Stimulated activated CD8-positive, alpha-beta memory T cell treated with anti-CD3 and anti-CD28 coated beads, Interleukin-15, amount 100 ng/mL, for 48 hours (primary cell): ENCODE measurements around the gene TRAF2.
"Not testable (repeated sequence)": the region's sequence is repeated elsewhere in the genome, so short reads cannot be mapped to it uniquely, and the experiment has no call there.

Experiments used
- DNase-seq, 2 donors: peaks; one replicate each; pipeline ENCODE4 v3.0.0-alpha.2; 2020; ENCODE audit warnings: low read depth in 2 of 2

The TRAF2 gene

DNA sequence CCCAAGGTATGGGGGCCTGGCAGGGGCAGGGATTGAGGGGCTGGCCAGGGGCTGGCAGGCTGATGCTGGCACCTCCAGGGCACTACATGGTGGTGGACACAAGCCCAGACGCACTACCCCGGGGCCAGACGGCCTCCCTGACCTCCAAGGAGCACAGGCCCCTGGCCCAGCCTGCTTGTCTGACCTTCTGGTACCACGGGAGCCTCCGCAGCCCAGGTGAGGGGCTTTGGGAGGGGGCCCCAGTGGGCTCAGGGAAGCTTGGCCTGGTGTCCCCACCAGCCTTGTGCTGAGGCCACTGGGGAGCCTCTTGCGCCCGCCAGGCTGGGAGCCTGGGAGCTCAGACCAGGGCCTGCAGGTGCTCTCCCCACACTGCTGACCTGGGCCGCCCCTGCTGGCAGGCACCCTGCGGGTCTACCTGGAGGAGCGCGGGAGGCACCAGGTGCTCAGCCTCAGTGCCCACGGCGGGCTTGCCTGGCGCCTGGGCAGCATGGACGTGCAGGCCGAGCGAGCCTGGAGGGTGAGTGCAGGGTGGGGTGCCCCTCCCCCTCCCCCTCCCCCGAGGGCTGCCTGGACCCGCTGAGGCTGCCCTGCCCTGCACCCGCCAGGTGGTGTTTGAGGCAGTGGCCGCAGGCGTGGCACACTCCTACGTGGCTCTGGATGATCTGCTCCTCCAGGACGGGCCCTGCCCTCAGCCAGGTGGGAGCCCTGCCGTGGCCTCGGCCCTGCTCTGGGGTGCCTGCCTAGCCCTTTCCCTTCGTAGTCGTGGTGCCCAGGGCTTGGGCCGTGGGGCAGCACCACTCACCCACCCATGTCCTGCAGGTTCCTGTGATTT lies 28.5 kb upstream of the TRAF2 start:
- no peak for DNase-seq

DNA sequence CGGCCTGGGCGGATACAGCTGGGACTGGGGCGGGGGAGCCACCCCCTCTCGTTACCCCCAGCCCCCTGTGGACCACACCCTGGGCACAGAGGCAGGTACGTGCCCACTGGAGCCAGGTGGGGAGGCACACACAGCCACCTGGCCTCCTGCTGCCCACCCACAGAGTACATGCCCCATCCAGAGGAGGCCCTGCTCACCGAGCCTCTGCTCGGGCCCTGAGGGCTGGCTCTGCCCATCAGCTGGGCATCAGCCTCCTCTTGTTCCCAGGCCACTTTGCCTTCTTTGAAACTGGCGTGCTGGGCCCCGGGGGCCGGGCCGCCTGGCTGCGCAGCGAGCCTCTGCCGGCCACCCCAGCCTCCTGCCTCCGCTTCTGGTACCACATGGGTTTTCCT lies 27.9 kb upstream of the TRAF2 start:
- DNase-seq: no peak

DNA sequence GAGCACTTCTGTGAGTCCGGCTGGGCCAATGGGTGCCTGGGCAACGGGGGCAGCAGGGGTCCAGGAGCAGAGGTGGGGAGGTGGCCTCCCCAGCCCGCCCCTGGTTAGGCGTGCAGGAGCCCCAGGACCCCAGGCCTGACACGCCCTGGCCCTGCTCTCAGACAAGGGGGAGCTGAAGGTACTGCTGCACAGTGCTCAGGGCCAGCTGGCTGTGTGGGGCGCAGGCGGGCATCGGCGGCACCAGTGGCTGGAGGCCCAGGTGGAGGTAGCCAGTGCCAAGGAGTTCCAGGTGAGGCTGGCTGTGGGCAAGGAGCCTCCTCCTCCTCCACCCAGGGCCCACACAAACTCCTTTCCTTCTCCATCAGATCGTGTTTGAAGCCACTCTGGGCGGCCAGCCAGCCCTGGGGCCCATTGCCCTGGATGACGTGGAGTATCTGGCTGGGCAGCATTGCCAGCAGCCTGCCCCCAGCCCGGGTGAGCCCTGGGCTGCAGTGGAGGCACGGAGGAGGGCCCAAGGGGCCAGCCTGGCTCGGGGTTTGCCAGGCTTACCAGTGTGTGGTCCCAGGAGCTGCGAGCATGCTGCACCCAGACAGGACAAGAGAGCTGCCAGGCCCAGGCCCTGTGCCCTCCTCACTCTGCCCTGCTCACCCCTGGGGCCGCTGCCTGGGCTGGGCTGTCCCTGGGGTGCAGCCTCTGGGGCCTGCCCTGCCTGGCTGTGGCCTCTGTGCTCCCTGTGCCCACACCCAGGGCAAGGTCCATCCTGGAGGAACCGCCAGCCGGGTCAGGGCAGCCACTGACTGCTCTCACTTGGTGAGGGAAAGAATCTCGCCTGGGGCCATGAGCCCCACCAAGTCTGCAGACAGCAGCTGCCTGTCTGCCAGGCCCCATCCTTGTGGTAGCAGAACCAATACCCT lies 27.2 kb upstream of the TRAF2 start:
- no peak for DNase-seq

DNA sequence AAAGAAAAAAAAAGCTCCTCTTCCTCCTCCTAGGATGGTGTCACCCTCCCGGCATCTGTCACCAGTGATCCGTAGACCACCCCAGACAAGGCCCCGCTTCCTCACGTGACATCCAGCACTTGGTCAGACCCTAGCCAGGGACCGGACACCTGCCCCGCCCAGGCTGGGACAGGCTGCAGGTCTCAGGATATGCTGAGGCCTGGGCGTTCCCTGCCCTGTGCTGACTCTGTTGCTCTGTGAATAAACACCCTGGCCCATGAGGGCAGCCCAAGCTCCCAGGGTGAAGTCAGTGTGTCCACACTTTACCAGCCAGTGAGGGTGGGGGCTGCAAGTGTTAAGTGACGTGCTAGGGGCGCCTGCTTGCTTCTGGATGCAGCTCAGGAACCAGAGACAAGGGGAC lies 25.8 kb upstream of the TRAF2 start:
- no peak for DNase-seq

DNA sequence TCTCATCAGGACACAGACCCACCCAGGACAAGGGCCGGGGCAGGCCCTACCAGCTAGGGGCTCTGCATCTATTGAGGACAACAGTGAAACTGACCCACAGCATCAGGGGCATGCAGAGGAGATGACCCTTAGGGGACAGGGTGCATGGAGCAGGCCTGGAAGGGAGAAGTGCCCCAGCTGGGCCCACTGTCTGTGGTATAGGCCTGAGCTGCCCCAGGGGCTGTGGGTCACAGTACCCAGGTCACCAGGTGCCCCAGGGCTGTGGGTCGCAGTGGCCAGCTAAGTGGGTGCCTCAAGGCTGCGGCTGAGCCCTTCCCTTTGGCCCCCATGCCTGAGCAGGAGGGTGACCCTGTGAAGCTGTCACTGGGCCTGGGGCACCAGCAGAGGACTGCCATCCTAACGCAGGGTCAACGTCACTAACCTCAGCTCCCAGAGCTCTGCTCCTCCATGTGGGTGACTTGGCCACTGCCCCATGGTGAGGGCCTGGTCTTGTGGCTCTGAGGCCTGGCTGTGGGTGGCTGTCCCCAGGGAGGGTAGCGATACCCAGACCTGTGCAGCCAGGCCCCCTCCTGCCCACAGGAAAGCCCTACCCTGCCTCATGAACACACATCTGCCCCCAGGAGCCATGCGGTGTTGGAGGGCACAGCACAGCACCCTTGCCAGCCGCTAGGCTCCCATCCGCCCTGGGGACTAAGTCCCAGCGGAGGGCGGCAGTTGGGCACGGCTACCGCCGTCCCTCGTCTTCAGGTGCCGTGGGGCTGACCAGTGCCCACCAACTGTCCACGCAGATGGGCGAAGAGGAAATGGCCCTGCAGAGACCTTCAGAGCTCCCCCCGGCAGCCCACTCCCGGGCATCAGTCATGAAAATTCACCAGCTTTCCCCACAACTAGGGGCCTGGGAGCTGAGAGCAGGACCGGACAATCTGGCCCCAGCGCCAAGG lies 25.1 kb upstream of the TRAF2 start:
- DNase-seq: no peak

DNA sequence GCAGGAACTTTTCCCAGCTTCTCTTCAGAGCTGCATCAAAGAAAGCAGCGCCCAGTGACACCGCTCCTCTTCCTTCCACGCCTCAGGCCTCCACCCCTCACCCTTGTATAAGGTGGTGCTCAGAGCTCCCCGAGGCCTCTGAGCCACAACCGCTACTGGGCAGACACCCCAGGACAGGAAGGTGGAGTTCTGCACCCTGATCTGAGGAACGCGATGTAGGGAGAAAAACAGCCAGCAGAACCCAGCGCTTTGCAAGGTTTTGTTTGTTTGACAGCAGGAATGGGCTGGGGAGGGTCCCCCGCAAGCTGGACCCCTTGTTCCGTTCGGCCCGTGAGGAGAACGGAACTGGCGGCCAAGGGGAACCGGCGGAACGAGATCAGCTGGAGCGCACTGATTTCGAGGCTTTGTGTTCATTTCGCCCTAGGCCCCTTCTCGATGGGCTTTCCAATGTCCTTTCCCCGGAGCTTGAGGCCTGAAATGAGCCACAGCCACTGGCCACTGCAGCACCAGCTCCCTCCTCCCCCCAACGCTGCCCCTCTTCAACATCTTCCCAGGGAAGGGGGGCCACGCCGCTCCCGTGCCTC lies 24.4 kb upstream of the TRAF2 start:
- no peak for DNase-seq

DNA sequence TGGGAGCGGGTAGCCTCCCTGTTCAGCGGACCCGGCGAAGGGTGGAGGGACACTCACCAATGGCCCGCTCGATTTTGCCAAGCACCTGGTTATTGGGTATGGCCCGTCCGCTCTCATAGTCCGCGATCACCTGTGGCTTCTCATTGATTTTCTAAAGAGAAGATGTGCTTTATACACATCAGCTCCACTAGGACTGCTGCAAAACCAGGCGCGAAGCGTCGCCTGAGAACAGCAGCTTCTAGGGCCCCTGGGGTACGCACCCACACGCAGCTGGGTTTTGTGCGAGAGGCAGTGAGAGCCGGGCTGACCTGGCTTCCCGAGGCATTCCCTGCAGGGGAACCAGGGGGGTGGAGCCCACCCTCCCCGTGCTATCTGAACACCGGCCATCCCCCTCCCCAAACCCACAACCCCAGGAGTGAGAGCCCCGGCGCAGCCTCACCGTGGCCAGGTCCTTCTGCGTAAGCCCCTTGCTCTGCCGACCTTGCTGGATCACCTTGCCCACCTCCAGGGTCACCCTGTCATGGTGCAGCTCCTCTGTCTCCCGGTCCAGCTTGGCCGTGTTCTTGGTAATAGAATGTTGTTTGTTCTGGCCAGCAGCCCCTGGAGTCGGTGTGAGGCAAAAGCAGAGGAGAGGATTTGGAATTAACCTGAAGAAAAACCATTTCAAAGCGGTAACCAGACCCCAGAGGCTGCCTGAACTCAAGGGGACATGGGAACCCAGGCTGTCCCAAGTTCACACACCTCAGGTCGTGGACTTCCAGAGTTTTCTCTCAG lies 23.3 kb upstream of the TRAF2 start:
- no peak for DNase-seq

DNA sequence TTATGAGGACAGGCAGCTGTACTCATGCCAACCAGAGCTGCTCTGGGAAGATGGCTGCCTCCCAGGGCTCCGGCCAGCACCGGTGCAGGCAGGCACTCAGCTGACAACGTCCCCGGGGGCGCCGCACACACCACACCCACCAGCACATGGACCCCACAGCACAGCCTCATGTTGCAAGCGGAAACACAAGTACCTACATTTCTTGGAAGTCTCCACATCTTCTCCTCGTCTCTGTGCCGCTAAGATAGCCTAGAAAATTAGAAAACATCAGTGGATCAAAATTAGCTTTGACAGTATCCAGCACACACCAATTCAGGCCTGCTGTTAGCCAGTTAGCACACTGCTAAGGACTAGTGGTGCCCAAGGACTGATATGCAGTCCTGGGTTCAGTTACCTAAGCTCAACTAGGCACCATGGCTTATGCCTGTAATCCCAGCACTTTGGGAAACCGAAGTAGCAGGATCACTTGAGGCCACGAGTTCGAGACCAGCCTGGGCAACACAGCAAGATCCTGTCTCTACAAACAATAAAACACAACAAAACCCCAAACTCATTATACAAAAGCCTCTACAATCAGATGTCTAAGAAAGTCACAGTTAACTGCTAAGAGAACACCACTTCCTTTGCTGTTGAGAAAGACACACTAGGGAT lies 22.6 kb upstream of the TRAF2 start:
- no peak for DNase-seq

DNA sequence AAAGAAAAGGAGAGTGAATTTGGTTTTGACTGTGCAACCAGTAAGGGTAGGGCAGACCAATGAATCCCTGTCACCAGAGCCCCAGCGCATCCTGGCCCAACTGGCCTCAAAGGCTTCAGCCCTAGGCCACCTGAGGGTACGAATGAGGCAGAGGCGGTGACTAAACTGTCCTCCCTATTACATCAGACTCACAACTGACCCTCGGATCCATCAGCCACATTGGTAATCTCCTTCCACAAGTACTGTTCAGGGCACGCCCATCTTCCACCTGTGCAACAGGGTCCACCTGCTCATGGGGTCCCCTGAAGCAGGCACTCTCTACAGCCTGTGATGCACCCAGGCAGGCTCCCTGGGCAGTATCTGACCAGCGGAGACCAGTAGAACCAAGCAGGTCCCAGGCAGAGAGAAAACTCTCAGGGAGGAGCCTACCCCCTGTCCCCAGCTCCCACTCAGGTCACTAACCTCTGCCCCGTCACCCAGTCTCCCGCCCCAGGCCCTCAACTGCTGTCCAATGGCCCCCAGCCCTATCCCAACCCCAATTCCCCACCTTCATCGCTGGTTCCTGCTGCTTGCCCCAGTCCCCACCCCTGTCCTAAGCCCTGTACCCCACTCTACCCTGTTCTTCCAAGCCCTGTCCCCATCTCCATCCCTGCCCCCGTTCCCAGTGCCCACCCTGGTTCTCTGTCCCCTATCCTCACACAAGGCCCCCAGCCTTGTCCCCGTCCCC lies 21.1 kb upstream of the TRAF2 start:
- no peak for DNase-seq

DNA sequence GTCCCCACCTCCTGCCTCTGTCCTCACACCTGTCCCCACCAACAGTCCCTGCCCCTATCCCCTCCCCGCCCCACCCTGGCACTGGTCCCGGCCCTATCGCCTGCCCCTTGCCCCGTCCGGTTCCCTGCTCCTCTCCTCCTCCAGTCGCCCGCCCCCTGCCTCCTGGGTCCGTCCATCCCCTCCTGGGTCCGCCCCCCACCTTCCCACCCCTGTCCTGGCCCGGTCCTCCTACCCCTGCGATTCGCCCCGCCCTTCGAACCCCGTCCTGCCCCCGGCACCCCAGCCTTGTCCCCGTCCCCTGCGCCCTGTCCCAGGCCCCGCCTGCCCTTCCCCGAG lies 20.6 kb upstream of the TRAF2 start:
- DNase-seq: no peak

DNA sequence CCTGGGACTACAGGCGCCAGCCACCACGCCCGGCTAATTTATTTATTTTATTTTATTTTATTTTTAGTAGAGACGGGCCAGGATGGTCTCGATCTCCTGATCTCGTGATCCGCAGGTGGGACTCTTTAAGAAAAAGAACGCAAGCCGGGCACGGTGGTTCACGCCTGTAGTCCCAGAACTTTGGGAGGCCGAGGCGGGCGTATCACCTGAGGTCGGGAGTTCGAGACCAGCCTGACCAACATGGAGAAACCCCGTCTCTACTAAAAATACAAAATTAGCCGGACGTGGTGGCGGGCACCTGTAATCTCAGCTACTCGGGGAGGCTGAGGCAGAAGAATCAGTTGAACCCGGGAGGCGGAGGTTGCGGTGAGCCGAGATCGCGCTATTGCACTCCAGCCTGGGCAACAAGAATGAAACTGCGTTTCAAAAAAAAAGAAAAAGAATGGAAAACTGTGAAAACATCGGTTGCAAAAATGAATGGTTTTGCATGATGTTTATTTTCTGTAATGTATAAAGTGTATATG lies 19.4 kb upstream of the TRAF2 start:
- not testable (repeated sequence) for DNase-seq

DNA sequence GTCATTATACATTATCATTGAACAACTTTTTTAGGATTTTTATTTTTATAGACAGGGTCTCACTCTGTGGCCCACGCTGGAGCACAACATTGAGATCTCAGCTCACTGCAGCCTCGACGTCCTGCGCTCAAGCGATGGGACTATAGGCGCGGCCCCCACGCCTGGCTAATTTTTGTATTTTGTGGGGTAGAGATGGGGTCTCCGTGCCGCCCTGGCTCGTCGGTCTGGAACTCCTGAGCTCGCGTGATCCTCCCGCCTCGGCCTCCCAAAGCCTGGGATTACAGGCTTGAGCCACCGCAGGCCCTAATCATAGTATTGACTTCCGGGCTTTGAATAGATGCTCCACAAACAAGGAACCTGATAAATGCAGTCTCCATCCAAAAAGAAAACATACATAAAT lies 18.8 kb upstream of the TRAF2 start:
- DNase-seq: no peak

DNA sequence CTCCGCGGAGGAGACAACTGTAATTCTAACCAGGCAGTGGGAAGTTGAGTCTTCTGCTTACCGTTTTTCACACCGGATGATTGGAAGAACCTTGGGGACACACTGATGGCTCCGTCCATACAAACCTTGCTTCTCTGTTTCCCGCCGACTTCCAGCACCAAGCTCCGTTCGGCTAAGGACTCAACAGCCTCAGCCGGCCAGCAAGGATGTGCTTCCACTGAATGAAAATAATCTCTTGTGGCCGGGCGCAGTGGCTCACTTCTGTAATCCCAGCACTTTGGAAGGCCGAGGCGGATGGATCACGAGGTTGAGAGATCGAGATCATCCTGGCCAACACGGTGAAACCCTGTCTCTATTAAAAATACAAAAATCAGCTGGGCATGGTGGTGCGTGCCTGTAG lies 18.4 kb upstream of the TRAF2 start:
- DNase-seq: no peak

DNA sequence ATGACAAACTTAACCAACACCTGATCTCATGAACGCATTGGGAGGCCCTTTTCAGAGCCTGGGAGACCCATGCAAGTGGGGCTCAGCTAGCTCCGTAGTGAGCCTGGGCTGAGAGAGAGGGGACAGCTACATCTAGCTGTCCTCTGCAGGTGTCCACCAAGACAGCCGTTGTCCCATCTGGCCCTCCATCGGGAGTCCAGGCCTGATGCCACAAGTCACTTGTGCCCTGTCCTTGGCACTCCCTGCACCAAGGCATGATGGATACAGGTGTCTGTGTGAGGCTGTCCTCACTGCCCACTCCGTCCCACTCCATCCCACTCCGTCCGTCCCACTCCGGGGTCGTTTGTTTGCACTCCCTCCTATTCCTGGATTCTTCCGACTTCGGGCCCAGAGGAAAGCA lies 17.7 kb upstream of the TRAF2 start:
- no peak for DNase-seq

DNA sequence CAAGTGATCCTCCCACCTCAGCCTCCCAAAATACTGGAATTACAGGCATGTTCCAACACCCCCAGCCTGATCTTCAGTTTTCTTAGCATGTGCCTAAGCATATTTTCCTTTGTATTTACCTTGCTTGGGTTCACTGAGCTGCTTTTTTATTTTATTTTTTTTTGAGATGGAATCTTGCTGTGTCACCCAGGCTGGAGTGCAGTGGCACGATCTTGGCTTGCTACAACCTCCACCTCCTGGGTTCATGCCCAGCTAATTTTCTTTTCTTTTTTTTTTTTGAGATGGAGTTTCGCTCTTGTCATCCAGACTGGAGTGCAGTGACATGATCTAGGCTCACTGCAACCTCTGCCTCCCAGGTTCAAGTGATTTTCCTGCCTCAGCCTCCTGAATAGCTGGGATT lies 16.7 kb upstream of the TRAF2 start:
- DNase-seq: not testable (repeated sequence)

DNA sequence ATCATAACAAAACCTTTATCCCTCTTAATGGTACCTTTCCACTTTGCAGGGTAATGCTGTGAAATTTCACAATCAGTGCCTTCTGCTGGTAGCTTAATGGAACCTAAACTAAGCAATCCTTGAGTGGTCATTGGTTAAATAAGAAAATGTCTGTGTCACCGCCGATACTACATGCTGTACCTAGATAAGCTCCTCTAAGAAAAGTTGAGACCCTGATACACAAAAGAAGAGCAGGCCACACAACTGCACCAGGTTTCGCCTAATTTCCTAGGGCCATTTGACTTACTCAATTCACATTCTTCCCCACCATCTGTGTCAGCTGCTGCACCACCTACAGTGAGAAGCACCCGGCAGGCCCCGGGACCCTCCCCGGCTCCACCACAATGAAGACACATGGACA lies 11.2 kb upstream of the TRAF2 start:
- DNase-seq: no peak

DNA sequence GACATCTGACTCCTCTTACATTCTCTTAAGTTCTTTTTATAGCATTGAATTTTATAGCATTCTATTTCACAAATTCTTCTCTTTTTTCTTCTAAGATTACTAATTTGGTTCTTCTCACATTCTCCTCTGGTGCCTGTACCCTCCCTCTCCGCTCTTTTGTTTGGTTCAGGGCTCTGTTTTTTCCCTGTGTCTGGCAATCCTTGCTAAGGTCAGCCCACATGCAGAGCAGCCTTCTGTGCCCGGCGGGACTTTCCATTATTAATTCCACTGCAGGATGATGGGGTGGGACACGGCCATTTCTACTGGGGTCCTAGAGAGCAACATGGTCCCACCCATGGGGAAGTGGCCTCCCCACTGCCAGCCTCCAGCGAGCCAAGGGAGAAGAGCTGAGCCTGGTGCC lies 9.8 kb upstream of the TRAF2 start:
- DNase-seq: no peak

DNA sequence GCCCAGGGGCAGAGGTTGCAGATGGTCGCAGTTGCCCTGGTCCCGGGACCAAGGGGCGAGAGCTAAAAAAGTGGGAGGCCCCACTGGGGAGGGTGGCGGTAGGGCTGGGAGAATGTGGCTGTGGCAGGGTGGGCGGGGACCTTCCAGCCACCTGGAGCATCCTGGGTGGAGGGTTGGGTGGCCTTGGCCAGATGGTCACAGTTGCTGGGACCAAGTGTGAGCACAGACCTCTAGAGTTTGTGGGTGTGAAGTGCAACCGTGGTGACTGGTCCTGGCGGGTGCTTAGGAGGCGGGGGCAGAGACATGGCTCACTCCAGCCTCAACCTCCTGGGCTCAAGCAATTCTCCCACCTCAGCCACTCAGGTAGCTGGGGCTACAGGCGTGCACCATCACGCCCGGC lies 5.7 kb upstream of the TRAF2 start:
- no peak for DNase-seq

DNA sequence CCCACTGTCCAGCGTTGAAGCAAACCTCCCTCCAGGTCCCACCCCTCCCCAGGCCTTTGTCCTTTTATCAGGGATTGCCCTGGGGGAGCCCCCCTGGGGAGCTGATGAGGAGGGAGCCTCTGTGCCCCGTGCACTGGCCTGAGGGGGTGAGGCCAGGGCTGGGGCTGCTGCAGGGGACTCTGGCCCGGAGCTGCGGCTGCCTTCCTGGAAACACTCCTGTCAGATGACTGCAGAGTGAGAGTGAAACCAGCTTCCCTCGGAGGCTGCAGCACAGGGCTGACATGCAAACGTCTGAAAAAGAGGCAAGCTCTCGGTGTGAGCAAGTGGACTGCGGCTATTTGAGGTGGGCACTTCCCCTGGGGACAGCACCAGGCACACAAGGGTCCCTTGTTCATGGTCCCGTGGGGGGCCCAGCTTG lies 4.6 kb upstream of the TRAF2 start:
- DNase-seq: peak; percentile 63 to 69
